GM18499 (cell line): ENCODE results near the gene WFIKKN1.

Source experiments
- ATAC-seq: cut with Tn5 transposase; IDR thresholded peaks from one replicate; pipeline ENCODE4 v1.9.1; 2021; ENCODE audit warnings: moderate number of reproducible peaks; ENCODE audit not compliant: insufficient read depth, unreplicated experiment

The WFIKKN1 gene

GRCh38 chr16:680967-681745 is 50.4 kb downstream of the WFIKKN1 start:
- ATAC-seq: no peak

- no peak for ATAC-seq
Observed at GRCh38 chr16:681746-682427, 51.1 kb downstream of the WFIKKN1 start.

GRCh38 chr16:682493-683395 is 52.0 kb downstream of the WFIKKN1 start:
- ATAC-seq: no peak

GRCh38 chr16:683396-684070 is 52.7 kb downstream of the WFIKKN1 start:
- ATAC-seq: no peak
